ENCODE results near the gene KLHL21. TPM values are rescaled to one million over a fixed set of nuclear protein-coding genes. Genes with fewer than 3 reads are reported as not detected.
"Not testable (repeated sequence)": the region's sequence is repeated elsewhere in the genome, so short reads cannot be mapped to it uniquely, and the experiment has no call there.

Gene KLHL21
- 10 to 100 TPM; 39.0 to 42.0 TPM for total RNA-seq

GRCh38 chr1:6602669-6603237 lies at the start of gene KLHL21:
TSS of gene KLHL21 (minus strand) at chr1:6602869. CDS start at chr1:6602817, 52 bp downstream.
- Mint-ChIP-seq H3K36me3 (no peaks in the 10 kb centered on the region), H3K27ac (peak within 1 kb of the TSS; percentile 94), H3K9me3 (no peaks in the 10 kb centered on the region), H3K27me3 (peaks cover 2% of the 10 kb centered on the region), H3K4me3 (peak within 1 kb of the TSS; percentile 96), H3K4me1 (peaks cover 28% of the 10 kb centered on the region)
- DNase-seq (peak; percentile 90), ATAC-seq (ENCODE audit: low read depth) (peak; percentile 65)
- POLR2A ChIA-PET: interaction anchor here (0.8 to 4.6 kb wide), 11 partner anchors 10 to 244 kb away, joined by 3 to 38 read pairs (median 4); partner anchors contain the start of genes NOL9, PHF13, TAS1R1 and THAP3

- DNase-seq: no peak
- H3K4me3 Mint-ChIP-seq: no peak overlapping the region
- no peak for ATAC-seq (ENCODE audit: low read depth)
- no peaks in the 10 kb centered on the region for H3K9me3 Mint-ChIP-seq
- no peaks in the 10 kb centered on the region for H3K36me3 Mint-ChIP-seq
- no peak overlapping the region for H3K27ac Mint-ChIP-seq
- H3K27me3 Mint-ChIP-seq: no peaks in the 10 kb centered on the region
- H3K4me1 Mint-ChIP-seq: peaks cover 2% of the 10 kb centered on the region
- POLR2A ChIA-PET: interaction anchor here (0.6 kb wide), 1 partner anchor 159 kb away, joined by 8 read pairs; no protein-coding TSS in a partner anchor
These were observed 49.2 kb upstream of the KLHL21 start for GRCh38 chr1:6651909-6652308.

- POLR2A ChIA-PET: no interaction called here
- no peak for ATAC-seq (ENCODE audit: low read depth)
- Mint-ChIP-seq H3K27ac (no peak overlapping the region), H3K27me3 (no peaks in the 10 kb centered on the region), H3K9me3 (no peaks in the 10 kb centered on the region), H3K4me3 (no peak overlapping the region), H3K4me1 (peaks cover 2% of the 10 kb centered on the region), H3K36me3 (no peaks in the 10 kb centered on the region)
- DNase-seq: no peak
These were observed 45.9 kb upstream of the KLHL21 start for GRCh38 chr1:6648556-6648955.

- Mint-ChIP-seq H3K27ac (no peak overlapping the region), H3K9me3 (no peaks in the 10 kb centered on the region), H3K36me3 (peaks cover 2% of the 10 kb centered on the region), H3K27me3 (no peaks in the 10 kb centered on the region), H3K4me3 (no peak overlapping the region), H3K4me1 (peaks cover 2% of the 10 kb centered on the region)
- POLR2A ChIA-PET: no interaction called here
- peak; percentile 62 for ATAC-seq (ENCODE audit: low read depth)
- no peak for DNase-seq
These were observed 44.0 kb upstream of the KLHL21 start for GRCh38 chr1:6646499-6647148.

GRCh38 chr1:6645018-6645417 lies 42.3 kb upstream of the KLHL21 start:
- ATAC-seq (ENCODE audit: low read depth): no peak
- Mint-ChIP-seq H3K4me1 (peaks cover 2% of the 10 kb centered on the region), H3K36me3 (peaks cover 2% of the 10 kb centered on the region), H3K27me3 (no peaks in the 10 kb centered on the region), H3K9me3 (no peaks in the 10 kb centered on the region), H3K4me3 (no peak overlapping the region), H3K27ac (no peak overlapping the region)
- DNase-seq: no peak
- POLR2A ChIA-PET: interaction anchor here (1.2 kb wide), 1 partner anchor 43 kb away, joined by 3 read pairs; the partner anchor contains the start of gene KLHL21

GRCh38 chr1:6640867-6641266 lies 38.2 kb upstream of the KLHL21 start:
- H3K4me1 Mint-ChIP-seq; H3K9me3 Mint-ChIP-seq; H3K36me3 Mint-ChIP-seq; ATAC-seq (ENCODE audit: low read depth); DNase-seq; H3K27me3 Mint-ChIP-seq; H3K27ac Mint-ChIP-seq; H3K4me3 Mint-ChIP-seq: not testable (repeated sequence)
- POLR2A ChIA-PET: interaction anchor here (0.7 kb wide), 1 partner anchor 177 kb away, joined by 3 read pairs; no protein-coding TSS in a partner anchor

- POLR2A ChIA-PET: interaction anchor here (0.6 kb wide), 1 partner anchor 44 kb away, joined by 5 read pairs; no protein-coding TSS in a partner anchor
- H3K27me3 Mint-ChIP-seq: no peaks in the 10 kb centered on the region
- no peaks in the 10 kb centered on the region for H3K9me3 Mint-ChIP-seq
- DNase-seq: no peak
- H3K36me3 Mint-ChIP-seq: peaks cover 7% of the 10 kb centered on the region
- no peak overlapping the region for H3K27ac Mint-ChIP-seq
- no peak overlapping the region for H3K4me3 Mint-ChIP-seq
- no peak for ATAC-seq (ENCODE audit: low read depth)
- H3K4me1 Mint-ChIP-seq: no peaks in the 10 kb centered on the region
These were observed 35.6 kb upstream of the KLHL21 start for GRCh38 chr1:6638226-6638625.

- Mint-ChIP-seq H3K27ac (no peak overlapping the region), H3K4me3 (no peak overlapping the region), H3K36me3 (peaks cover 5% of the 10 kb centered on the region)
These were observed 35.1 kb upstream of the KLHL21 start for GRCh38 chr1:6637770-6638169.

GRCh38 chr1:6636778-6637177 lies 34.1 kb upstream of the KLHL21 start:
- H3K27ac Mint-ChIP-seq; H3K36me3 Mint-ChIP-seq; H3K4me3 Mint-ChIP-seq; ATAC-seq (ENCODE audit: low read depth); H3K27me3 Mint-ChIP-seq; DNase-seq; H3K4me1 Mint-ChIP-seq; H3K9me3 Mint-ChIP-seq: not testable (repeated sequence)
- POLR2A ChIA-PET: interaction anchor here (0.6 kb wide), 1 partner anchor 243 kb away, joined by 3 read pairs; no protein-coding TSS in a partner anchor

More at GRCh38 chr1:6637770-6638169, 35.1 kb upstream of the KLHL21 start:
- POLR2A ChIA-PET: no interaction called here
- no peak for ATAC-seq (ENCODE audit: low read depth)
- no peaks in the 10 kb centered on the region for H3K4me1 Mint-ChIP-seq
- no peak for DNase-seq
- H3K9me3 Mint-ChIP-seq: no peaks in the 10 kb centered on the region
- no peaks in the 10 kb centered on the region for H3K27me3 Mint-ChIP-seq

- DNase-seq (no peak), ATAC-seq (ENCODE audit: low read depth) (no peak)
- no peak overlapping the region for H3K27ac Mint-ChIP-seq
- no peaks in the 10 kb centered on the region for H3K4me1 Mint-ChIP-seq
- H3K36me3 Mint-ChIP-seq: peaks cover 5% of the 10 kb centered on the region
- H3K27me3 Mint-ChIP-seq: no peaks in the 10 kb centered on the region
- H3K9me3 Mint-ChIP-seq: no peaks in the 10 kb centered on the region
- H3K4me3 Mint-ChIP-seq: no peak overlapping the region
- POLR2A ChIA-PET: interaction anchor here (0.6 kb wide), 1 partner anchor 242 kb away, joined by 3 read pairs; no protein-coding TSS in a partner anchor
These were observed 33.5 kb upstream of the KLHL21 start for GRCh38 chr1:6635910-6636760.

GRCh38 chr1:6635161-6635909 lies 32.7 kb upstream of the KLHL21 start:
- Mint-ChIP-seq H3K36me3 (peaks cover 5% of the 10 kb centered on the region), H3K4me1 (no peaks in the 10 kb centered on the region), H3K9me3 (no peaks in the 10 kb centered on the region), H3K4me3 (no peak overlapping the region), H3K27me3 (no peaks in the 10 kb centered on the region), H3K27ac (no peak overlapping the region)
- POLR2A ChIA-PET: no interaction called here
- no peak for ATAC-seq (ENCODE audit: low read depth)
- DNase-seq: no peak

GRCh38 chr1:6634371-6635052 lies 31.8 kb upstream of the KLHL21 start:
- peaks cover under 1% of the 10 kb centered on the region for H3K4me1 Mint-ChIP-seq
- POLR2A ChIA-PET: no interaction called here

More at GRCh38 chr1:6634371-6635052, 31.8 kb upstream of the KLHL21 start:
- peaks cover 6% of the 10 kb centered on the region for H3K36me3 Mint-ChIP-seq
- no peak overlapping the region for H3K27ac Mint-ChIP-seq
- DNase-seq (peak; percentile 52), ATAC-seq (ENCODE audit: low read depth) (peak; percentile 40)
- H3K9me3 Mint-ChIP-seq: no peaks in the 10 kb centered on the region
- no peaks in the 10 kb centered on the region for H3K27me3 Mint-ChIP-seq
- no peak overlapping the region for H3K4me3 Mint-ChIP-seq
